GM18526 (cell line): ENCODE results near the gene SPATA4.

Source experiments
- POLR2A ChIP-seq: IDR thresholded peaks from 3 replicates; pipeline ENCODE4 v1.6.1; 2011; ENCODE audit not compliant: insufficient read length; ENCODE audit errors: extremely low read depth

The SPATA4 gene

DNA sequence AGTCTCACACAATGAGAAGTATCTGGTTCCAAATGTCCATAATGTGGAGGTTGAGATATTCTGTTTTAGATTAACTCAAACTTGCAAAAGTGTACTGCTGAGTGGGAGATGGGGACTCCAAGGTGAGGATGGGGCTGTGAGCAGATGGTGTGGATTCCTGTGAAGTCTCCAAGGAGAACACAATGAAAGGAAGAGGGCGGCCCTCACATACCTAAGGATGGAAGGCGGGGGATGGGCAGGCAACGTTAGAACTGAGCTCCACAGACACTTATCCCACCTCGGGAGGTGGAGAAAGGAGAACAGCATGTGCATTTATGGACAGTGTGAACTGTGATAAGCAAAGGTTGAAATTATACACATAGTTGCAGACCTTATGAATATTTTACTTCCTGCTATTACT lies 9.9 kb upstream of the SPATA4 start:
- TF ChIP-seq POLR2A: no peak

DNA sequence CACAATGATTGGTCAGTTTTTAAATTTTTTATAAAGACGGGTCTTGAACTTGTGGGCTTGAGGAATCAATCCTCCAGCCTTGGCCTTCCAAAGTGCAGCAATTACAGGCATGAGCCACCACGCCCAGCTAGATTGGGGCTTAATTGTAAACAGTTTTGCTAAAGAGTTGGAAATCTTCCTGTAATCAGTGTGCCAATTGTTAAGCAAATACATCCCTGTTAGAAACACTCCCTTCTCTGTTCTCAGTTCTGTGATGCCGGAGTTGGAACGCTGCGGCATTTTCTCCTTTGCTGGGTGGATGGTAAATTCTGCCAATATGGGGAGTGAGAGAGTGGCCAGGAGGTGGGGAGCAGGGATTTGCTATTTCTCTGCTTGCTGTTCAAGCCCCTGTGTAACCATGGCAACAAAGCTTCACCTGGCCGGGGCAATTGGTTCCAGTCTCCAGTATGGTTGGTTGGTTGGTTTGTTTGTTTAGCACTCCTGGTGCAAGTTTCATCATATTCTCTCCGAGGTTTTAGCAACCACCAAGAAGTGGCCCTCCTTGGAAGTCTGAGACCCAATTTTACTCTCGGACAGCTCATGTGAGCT lies 3.0 kb upstream of the SPATA4 start:
- TF ChIP-seq POLR2A: no peak

DNA sequence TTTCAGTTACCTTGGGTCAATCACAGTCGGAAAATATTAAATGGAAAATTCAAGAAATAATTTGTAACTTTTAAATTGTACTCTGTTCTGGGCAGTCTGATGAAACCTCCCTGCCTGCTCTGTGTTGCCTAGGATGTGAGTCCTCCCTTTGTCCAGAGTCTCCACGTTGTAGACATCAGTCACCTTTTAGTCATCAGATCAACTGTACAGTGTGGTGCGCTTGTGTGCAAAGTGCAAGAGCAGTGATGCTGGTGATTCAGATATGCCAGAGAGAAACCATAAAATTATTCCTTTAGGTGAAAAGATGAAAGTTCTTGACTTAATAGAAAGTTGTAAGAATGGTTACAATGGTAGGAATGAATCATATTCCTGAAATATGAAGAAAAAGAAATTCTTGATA lies 1.4 kb downstream of the SPATA4 start:
- TF ChIP-seq POLR2A: no peak

DNA sequence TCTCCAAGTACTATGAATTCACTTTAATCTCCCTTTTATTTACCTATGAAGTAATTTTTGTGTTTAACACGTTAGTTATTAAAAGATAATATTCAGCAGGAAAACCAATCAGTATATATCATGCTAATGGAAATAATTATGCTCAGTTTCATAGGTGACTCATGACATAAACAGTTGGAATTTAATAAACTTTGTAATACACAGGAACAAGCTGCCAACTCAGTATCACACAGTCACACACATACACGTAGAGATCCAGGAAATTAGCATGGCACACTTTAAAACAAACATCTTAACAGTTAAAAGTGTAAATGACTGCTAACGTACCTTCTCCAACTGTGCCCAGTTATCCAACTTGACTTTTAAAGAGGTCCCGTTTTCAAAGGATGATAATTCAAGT lies 2.3 kb downstream of the SPATA4 start:
- no peak for TF ChIP-seq POLR2A

DNA sequence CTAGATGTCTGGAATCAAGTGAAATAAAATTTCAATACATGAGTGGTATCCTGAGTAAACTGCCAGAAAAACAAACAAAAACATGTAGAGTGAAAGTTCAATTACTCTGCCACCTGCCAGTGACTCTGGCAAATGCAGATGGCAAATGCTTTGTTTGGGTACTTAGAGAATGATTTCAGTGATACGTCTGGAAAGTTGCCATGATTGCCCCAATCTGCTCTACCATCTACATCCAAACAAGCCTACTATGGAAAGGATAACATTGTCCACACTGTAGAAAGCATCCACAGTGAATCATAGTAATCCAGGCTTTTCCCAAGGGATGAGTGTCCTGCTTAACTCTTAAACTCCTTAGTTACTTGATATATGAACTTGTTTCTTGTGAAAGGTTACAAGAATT lies 3.4 kb downstream of the SPATA4 start:
- no peak for TF ChIP-seq POLR2A

DNA sequence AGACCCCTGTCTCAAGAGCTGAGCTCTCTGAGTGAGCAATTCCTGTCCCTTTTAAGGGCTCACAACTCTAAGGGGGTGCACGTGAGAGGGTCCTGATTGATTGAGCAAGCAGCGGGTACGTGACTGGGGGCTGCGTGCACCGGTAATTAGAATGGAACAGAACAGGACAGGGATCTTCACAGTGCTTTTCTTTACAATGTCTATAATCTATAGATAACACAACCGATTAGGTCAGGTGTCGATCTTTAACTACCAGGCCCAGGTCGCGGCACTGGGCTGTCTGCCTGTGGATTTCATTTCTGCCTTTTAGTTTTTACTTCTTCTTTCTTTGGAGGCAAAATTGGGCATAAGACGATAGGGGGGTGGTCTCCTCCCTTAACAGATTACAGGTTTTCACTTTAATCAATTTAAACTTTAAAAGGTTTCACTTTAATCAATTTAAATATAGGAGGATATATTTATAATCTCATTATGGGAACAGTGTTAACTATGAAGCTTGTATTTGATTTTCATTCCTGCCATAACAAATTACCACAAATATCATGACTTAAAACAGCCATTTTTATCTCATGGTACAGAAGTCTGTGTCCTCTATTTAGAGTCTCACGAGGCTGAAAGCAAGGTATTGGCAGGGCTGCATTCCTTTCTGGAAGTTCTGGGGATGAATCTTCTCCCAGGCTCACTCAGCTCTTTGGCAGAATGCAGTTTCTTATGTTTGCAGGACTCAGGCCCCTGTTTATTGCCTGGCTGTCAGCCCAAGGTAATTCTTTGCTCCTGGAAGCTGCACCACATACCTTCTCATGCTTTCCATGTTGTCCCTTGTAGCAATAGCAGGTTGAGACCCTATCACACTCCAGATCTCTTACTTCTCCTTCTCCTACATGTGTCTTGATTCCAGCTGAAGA lies 5.2 kb downstream of the SPATA4 start:
- TF ChIP-seq POLR2A: no peak

DNA sequence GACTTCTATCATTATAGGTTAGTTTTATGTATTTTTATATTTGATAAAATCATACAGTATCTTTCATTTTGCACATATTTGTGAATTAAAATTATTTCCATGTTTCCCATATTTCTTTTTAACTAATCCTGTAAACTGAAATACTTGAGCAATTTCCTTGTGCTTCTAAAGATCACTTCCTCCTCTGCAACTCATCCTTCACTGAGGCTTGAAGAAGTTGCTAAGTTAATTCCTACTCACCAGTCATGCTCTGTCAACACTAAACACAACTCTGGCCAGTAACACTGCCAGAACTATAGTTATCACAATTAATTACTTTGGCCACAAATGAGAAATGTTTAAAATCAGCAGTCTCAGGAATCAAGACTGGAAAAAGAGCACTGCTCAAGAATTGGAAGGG lies 6.7 kb downstream of the SPATA4 start:
- TF ChIP-seq POLR2A: no peak

DNA sequence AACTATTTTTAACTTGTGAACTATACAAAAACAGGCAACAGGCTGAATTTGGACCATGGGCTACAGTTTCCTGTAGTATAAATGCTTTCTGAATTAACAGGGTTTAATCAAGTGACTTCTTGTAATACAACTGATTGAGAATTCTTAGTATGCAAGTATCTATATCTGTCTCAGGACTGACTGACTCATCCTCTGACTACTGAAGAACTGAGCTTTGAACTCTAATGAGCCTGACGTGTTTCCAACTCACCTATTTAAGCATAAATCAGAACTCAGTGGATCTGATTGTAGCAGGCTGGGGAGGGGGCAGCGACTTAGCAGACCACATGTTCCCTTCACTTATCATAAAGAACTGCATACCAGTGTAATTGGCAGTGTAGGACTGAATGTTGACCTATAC lies 7.8 kb downstream of the SPATA4 start:
- TF ChIP-seq POLR2A: no peak

DNA sequence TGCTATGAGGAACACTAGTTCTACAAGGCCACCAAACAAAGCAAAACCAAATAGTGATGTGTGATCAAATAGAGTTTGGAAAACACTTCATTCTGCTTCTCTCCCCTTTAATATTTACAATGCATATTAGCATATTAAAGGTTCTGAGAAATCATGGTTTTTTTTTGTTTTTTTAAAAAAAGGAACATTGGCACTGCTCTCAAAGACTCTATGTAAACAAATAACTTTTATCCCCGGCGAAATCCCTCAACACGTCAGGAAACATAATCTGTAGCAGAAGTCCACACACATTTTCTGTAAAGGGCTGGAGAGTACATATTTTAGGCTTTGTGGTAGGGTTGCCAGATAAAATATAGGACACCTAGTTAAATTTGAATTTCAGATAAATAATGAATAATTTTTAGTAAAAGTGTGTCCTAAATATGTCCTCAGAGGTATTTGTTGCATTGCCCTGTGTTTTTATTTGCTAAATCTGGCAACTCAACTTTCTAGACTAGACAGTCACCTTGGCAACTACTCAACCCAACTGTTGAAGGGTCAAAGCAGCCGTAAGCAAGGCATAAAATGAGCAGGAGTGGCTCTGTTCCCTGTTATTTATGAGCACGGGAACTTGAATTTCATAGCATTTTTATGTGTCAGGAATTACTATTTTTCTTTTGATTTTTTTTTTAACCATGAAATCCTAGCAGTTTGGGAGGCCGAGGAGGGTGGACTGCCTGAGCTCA lies 8.6 kb downstream of the SPATA4 start:
- no peak for TF ChIP-seq POLR2A

DNA sequence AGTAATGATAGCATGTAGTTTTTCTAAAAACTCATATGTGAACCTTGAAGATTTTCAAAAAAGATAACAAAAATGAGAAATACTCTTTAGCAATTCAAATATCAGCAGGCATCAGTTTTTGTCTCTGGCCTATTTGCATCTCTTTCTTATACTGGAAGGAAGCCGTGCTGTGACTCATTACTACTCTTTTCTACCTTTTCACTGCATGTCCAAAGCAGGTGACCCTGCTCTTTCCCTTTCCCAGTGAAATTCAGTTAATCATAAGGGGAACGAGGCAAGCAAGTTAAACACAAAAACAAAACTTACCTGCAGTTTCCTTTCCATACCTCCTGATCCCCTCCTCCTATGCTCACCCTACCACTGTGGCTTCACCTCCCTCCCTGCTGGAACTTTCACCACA lies 9.3 kb downstream of the SPATA4 start:
- TF ChIP-seq POLR2A: no peak

DNA sequence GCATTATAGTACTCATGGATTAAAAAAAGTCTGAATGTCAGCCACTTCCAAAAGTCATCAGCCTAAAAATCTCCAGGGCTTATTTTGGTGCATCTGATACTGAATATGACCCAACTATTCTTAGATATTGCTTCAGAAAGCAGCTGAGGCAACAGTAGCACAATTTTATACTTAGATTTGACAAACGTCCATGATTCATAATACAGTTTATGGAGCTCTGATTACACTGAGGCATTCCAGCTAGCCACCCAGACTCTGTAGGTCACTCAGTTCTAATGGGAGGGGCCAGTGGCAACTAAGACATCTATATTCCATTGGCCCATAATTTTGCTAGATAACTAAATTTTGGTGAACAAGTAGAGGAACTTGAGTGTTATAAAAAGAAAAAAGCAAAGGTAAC lies 10.3 kb downstream of the SPATA4 start:
- no peak for TF ChIP-seq POLR2A

DNA sequence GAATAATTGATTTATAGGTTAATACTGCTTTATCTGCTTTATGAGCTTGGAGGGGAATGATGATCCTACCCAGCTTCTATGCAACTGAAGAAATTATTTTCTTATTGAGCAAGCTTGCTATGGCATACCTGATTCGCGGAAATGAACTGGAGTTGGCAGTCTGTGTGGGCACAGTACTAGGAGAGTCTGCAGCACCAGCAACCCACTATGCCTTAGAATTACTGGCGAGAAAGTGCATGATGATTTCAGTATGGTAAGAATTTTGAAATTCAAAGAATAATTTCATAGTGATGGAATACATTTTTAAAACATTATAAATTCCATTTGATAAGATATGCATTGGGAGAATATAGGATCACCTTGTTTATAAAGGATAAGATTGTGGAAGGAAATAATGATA lies 32.3 kb downstream of the SPATA4 start:
- no peak for TF ChIP-seq POLR2A

DNA sequence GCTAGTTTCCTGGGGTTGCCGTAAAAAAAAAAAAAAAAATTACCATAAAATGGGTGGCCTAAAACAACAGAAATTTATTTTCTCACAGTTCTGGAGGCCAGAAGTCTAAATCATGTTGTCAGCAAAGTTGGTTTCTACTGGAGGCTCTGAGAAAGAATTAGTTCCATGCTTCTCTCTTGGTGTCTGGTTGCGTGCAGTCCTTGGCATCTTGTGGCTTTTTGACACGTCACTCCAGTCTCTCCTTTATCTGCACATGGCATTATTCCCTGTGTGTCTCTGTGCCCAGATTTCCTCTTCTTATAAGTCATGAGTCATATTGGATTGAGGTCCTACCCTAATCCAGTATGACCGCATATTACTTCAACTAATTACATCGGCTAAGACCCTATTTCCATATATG lies 38.7 kb downstream of the SPATA4 start:
- TF ChIP-seq POLR2A: no peak

DNA sequence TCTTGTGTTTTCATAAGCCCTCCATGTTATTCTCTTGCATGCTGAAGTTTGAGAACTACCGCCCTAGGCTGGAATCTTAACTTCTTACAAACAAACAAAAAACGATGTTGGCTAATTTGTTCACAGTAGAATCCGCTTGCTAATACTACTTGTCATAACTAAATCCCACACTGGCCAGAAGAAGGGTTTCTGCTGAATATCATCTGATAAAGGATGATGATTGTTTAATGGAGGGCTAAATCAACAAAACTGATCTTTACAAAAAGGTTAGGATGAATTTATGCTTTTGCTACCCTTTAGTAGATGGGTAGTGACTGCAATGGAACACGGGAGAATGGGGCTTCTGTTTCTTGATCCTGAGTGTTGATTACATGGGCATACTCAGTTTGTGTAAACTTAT lies 42.3 kb downstream of the SPATA4 start:
- no peak for TF ChIP-seq POLR2A

DNA sequence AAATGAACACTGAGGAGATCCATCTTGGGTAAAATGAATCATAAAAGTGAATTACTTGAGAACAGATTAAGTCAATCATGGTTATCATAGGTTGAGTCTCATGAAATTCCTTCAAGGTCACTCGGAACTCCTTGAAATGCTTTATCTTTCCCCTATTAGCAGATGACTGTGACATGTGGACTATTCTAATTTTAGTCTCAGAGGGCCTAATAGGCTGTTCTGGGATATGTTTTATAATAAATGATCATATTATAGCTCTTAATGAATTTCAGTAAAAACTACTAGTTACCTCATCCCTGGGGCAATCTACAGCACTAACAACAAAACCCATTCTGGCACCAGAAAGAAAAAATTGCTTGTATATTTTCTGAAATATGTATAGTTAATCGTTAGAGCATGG lies 44.7 kb downstream of the SPATA4 start:
- no peak for TF ChIP-seq POLR2A

DNA sequence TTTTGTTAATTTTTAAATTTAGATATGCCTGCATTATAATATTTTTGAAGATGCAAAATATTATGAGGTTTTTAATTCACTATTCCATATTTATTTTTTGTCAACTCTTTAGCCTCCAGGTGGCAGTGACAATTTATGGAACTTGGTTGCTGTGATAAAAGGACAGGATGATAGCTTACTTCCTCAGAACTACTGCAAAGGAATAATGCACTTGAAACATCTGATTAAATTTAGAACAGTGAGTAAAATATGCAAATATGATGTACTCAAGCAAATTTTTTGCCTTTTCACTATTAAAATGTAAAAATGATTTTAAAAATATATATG lies 45.1 kb downstream of the SPATA4 start:
- TF ChIP-seq POLR2A: no peak
